ENCODE measurements around the gene TMEM115. TPM values are rescaled to one million over a fixed set of nuclear protein-coding genes. Genes with fewer than 3 reads are reported as not detected.

The TMEM115 gene
- total RNA-seq, 1 donor from 2014 or later, result 55.7 TPM

DNA sequence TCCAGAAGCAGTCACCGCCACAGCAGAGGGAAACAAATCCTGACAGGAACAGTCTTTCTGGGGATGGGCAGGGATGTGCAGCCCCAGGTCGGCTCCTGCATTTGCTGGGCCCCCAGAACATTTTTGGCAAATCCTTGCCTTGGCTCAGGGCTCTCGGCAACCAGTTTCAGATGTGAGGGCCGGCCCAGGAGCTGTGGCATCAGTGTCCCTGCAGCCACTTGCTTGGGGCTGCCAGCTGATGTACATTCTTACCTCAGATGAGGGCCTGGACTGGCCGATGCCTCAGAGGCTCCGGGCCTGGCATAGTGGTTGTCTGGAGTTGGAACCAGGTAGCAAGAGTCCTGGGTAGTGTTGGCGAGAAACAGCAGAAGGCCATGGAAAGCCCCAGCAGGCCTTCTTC is 4.5 kb downstream of the TMEM115 start:
- TF ChIP-seq, protein P1, sequence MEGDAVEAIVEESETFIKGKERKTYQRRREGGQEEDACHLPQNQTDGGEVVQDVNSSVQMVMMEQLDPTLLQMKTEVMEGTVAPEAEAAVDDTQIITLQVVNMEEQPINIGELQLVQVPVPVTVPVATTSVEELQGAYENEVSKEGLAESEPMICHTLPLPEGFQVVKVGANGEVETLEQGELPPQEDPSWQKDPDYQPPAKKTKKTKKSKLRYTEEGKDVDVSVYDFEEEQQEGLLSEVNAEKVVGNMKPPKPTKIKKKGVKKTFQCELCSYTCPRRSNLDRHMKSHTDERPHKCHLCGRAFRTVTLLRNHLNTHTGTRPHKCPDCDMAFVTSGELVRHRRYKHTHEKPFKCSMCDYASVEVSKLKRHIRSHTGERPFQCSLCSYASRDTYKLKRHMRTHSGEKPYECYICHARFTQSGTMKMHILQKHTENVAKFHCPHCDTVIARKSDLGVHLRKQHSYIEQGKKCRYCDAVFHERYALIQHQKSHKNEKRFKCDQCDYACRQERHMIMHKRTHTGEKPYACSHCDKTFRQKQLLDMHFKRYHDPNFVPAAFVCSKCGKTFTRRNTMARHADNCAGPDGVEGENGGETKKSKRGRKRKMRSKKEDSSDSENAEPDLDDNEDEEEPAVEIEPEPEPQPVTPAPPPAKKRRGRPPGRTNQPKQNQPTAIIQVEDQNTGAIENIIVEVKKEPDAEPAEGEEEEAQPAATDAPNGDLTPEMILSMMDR (IDR thresholded peaks at IDR 0.05), result no peak
- H3K27ac ChIP-seq, result no peak overlapping the region
- intact Hi-C loops (cut with DNase I), result loop anchor here (5.0 kb wide), 2 partner anchors 247 to 257 kb away; partner anchors contain the start of gene CISH
- no peaks in the 10 kb centered on the region for H3K9me3 ChIP-seq
- H3K4me1 ChIP-seq, result peaks cover 18 to 43% of the 10 kb centered on the region in 2 donors
- DNase-seq (ENCODE audit: low spot score in 2 of 2), result no peak
- H3K36me3 ChIP-seq, result peaks cover 18 to 43% of the 10 kb centered on the region in 2 donors
- no peaks in the 10 kb centered on the region for H3K27me3 ChIP-seq
- no peak overlapping the region for H3K4me3 ChIP-seq

DNA sequence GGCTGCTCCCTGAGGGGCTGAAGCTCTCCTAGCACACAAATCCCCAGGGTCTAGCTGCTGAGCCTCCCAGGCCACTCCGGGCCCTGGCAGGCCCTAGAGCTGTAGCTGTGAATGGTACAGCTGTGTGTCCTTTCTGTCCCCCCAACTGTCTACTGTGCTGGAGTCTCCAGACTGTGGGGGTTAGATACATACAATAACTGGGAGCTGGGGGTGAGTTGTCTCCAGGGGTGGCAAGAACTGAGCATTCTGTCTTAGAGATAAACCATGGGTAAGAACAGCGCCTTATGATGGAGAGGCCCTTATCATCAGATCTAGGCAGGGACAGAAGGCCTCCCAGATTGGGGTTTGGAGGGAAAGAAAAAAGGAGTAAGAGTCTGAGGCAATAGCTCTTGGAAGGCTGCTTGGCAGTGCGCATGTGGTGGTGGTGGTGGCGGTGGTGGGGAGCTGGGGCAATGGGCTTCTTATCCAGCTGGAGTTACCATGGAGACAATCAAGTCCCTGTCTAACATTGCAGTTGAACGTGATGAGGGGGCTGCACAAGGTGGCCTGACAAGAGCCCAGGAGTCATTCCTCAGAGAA is 5.0 kb downstream of the TMEM115 start:
- intact Hi-C loops (cut with DNase I), result loop anchor here (5.0 kb wide), 1 partner anchor 248 kb away; no protein-coding TSS in a partner anchor
- TF ChIP-seq, protein P1 (IDR thresholded peaks at IDR 0.05), result no peak
- peaks cover 18 to 43% of the 10 kb centered on the region in 2 donors for H3K36me3 ChIP-seq
- H3K27me3 ChIP-seq, result no peaks in the 10 kb centered on the region
- H3K4me3 ChIP-seq, result no peak overlapping the region
- no peaks in the 10 kb centered on the region for H3K9me3 ChIP-seq
- H3K4me1 ChIP-seq, result peaks cover 24 to 49% of the 10 kb centered on the region in 2 donors
- no peak overlapping the region for H3K27ac ChIP-seq
- no peak for DNase-seq (ENCODE audit: low spot score in 2 of 2)

GRCh38 chr3:50353245-50354004 is 5.9 kb downstream of the TMEM115 start:
- Histone ChIP-seq H3K36me3 (peaks cover 18 to 45% of the 10 kb centered on the region in 2 donors), H3K4me3 (no peak overlapping the region), H3K9me3 (no peaks in the 10 kb centered on the region), H3K4me1 (peaks cover 25 to 48% of the 10 kb centered on the region in 2 donors), H3K27ac (no peak overlapping the region), H3K27me3 (no peaks in the 10 kb centered on the region)
- intact Hi-C loops (cut with DNase I), result loop anchor here (5.0 kb wide), 1 partner anchor 249 kb away; no protein-coding TSS in a partner anchor
- DNase-seq (ENCODE audit: low spot score in 2 of 2), result no peak
- TF ChIP-seq, protein P1 (IDR thresholded peaks at IDR 0.05), result no peak

GRCh38 chr3:50352781-50353180 is 6.5 kb downstream of the TMEM115 start:
- no peak overlapping the region for H3K27ac ChIP-seq
- H3K4me1 ChIP-seq, result peaks cover 19 to 41% of the 10 kb centered on the region in 2 donors
- intact Hi-C loops (cut with DNase I), result loop anchor here (5.0 kb wide), 1 partner anchor 250 kb away; no protein-coding TSS in a partner anchor
- DNase-seq (ENCODE audit: low spot score in 2 of 2), result no peak
- H3K27me3 ChIP-seq, result no peaks in the 10 kb centered on the region
- H3K36me3 ChIP-seq, result peaks cover 18 to 49% of the 10 kb centered on the region in 2 donors
- no peak overlapping the region for H3K4me3 ChIP-seq
- H3K9me3 ChIP-seq, result no peaks in the 10 kb centered on the region
- TF ChIP-seq, protein P1 (IDR thresholded peaks at IDR 0.05), result peak in 1 of 3 experiments; percentile 14

- intact Hi-C loops (cut with DNase I), result loop anchor here (5.0 kb wide), 1 partner anchor 251 kb away; no protein-coding TSS in a partner anchor
- Histone ChIP-seq H3K4me1 (peaks cover 15 to 27% of the 10 kb centered on the region in 2 donors), H3K27me3 (no peaks in the 10 kb centered on the region), H3K27ac (peak overlapping the region; percentile 89 to 93), H3K36me3 (peaks cover 18 to 46% of the 10 kb centered on the region in 2 donors), H3K4me3 (peak overlapping the region; percentile 63 to 76), H3K9me3 (no peaks in the 10 kb centered on the region)
- TF ChIP-seq, protein P1 (IDR thresholded peaks at IDR 0.05), result no peak
- DNase-seq (ENCODE audit: low spot score in 2 of 2), result no peak
These were observed 8.0 kb downstream of the TMEM115 start for GRCh38 chr3:50351323-50351697.
